Stimulated activated CD4-positive, alpha-beta T cell treated with anti-CD3 and anti-CD28 coated beads, Interleukin-4, amount 100 ng/mL, for 4 hours (primary cell): ENCODE data around the gene SERPINB12.
A peak's percentile ranks its signal among the peaks of the same experiment; 100 is the strongest.

Experiments
- DNase-seq, 2 experiments: peaks; one replicate each; pipeline ENCODE4 v3.0.0-alpha.2; 2020

SERPINB12 gene, protein sequence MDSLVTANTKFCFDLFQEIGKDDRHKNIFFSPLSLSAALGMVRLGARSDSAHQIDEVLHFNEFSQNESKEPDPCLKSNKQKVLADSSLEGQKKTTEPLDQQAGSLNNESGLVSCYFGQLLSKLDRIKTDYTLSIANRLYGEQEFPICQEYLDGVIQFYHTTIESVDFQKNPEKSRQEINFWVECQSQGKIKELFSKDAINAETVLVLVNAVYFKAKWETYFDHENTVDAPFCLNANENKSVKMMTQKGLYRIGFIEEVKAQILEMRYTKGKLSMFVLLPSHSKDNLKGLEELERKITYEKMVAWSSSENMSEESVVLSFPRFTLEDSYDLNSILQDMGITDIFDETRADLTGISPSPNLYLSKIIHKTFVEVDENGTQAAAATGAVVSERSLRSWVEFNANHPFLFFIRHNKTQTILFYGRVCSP

DNA sequence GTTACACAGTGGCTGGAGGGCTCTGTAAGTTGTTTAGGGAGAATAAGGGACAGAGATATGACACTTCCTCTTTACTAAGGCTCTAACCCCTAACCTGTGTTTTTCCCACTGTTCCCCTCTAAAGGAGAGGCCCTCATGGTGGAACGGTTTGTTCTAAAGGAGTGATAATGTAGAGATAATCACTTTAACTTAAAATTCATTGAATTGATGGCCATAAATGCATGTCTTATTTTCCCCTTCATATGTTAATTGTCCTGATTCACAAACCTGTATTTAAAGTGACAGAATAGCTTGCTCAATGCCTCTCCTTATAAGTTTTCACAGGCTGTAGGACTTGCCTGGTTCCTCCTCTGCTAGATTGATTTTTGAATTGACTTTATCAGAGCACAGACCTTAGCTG is at the start of gene SERPINB12:
Gene SERPINB12 (plus strand): TSS at position 301 of the 400 bp plus-strand sequence. CDS start 13,791 bp downstream, outside the sequence.
- DNase-seq = no peak

DNA sequence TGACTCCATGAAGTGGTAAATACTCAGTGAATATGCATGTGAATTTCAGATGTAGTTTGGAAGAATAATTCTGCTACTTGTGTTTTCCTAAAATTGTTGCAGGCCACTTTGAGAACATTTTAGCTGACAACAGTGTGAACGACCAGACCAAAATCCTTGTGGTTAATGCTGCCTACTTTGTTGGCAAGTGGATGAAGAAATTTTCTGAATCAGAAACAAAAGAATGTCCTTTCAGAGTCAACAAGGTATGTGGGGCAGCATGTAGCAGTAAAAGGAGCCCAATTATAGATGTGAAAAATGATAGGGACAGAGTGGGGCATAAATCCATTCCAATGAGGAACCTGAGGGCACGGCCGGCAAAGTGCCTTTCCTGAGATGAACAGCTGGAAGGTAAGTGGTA is 49.3 kb upstream of the SERPINB12 start:
- no peak for DNase-seq

DNA sequence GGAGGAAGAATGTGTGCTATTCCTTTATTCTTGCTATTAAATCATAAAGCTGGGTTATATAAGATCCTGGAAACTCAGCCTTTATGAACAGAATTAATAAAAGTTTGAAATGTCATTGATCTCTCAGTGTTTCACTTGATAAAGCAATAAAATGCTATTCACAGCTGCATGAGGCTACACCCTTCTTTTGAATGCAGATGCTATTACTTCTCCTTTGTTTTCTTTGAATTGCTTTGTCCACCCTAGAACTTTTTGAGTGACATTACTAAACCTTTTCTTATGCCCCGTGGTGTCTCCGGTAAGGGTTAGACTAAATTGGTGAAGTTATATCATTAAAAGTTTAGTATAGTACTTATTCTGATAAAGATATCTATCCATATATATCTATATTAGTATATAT is 46.5 kb upstream of the SERPINB12 start:
- no peak for DNase-seq

DNA sequence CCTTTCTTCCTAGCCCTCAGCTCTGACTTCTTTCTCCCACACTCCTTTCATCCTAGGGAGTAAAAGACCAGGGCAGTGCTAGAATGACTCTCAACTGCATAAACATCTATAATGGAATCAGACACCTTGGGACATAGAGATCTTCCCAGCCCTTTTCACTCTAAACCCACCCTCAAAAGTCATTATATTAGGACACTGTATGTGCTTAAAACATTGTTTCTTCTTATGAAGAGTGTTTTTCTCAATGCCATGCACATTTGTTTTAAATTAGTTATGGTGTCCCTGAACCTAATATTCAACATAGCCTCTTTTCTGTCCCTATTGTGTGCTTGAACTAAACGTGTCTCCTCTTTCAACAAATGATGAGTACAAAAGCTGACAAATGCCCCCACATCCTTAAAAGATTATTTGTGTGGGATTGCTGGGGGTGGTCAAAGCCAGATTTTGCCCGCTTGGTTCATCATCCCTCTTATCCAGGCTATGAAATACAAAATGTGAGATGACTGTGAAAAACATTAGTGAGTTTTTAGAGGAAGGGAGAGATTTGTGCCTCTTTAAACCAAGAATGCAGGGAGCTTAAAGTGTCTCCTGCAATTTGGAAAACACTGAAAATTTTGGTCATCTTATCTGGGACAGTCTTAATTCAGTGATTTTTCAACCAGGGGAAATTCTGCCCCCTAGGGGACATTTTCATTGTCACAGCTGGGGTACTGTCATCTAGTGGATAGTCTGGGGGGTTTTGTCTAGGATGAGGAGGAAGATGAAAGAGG is 36.4 kb upstream of the SERPINB12 start:
- no peak for DNase-seq

DNA sequence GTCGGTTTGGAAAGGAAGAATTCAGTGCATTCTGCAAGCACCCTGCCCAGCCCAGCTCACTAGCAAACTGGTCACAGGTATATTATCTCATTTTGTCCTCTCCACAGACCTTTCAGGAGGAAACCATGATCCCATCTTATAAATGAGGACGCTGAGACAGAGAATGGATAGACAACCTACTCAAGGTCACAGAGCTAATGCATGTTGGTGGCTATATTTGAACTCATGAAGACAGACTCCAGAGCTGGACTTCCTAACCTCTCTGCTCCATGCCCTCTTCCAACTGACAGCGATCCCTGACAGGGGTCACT is 35.9 kb upstream of the SERPINB12 start:
- no peak for DNase-seq

DNA sequence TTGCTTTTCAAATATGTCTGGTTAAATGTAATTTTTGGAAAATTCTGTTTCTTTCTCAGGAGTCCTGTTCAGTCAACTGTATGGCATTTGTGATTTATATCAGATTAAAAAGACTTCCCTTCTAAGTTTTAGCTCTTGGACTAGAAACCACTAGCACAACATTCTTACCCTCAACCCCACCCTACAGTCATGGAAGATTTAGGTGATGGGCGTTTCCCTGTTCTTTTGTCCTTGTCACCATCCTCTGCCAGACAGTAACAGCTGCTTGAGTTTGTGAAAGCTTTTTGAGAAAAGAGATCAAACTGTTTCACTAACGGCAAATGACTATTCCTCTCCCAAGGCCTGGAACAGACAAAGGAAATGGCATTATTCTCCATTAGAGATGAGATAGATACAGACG is 33.6 kb upstream of the SERPINB12 start:
- DNase-seq = no peak

DNA sequence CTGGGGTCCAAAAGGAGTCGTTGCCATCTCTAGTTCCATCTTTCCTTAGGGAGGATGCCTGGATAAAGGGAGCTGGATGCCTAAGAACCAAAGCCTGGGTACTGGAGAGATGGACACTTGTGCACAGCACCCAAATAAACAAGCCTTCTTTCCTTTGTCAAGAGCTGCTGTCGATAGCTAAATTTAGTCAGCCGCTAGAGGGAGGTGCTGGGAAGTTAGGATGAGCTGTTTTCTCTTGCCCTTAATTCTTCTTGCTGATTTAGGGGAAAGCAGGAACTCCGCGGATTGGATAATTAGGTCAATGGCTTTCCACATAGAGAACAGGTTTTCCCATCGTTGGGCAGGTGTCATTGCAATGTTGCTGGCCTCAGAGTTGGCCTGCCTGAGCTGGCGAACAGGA is 30.9 kb upstream of the SERPINB12 start:
- no peak for DNase-seq

DNA sequence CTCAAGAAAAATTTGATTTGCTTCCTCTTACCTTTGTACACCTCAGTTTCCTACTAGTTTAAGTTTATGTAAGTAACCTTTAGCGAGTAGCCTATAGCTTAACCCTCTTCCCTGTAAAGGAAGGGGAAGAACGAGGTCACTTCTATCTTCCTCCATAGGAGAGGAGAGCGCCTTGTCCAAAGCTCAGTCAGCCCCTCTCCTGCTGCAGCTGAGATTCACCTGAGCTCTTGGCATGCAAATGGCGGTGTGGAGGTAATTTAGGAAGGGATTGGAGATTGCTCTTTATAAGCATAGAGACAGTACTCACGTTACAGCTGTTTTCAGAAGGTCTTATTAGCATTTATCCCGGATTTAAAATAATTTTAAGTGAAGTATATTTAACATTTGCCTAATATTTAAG is 27.8 kb upstream of the SERPINB12 start:
- DNase-seq = no peak

DNA sequence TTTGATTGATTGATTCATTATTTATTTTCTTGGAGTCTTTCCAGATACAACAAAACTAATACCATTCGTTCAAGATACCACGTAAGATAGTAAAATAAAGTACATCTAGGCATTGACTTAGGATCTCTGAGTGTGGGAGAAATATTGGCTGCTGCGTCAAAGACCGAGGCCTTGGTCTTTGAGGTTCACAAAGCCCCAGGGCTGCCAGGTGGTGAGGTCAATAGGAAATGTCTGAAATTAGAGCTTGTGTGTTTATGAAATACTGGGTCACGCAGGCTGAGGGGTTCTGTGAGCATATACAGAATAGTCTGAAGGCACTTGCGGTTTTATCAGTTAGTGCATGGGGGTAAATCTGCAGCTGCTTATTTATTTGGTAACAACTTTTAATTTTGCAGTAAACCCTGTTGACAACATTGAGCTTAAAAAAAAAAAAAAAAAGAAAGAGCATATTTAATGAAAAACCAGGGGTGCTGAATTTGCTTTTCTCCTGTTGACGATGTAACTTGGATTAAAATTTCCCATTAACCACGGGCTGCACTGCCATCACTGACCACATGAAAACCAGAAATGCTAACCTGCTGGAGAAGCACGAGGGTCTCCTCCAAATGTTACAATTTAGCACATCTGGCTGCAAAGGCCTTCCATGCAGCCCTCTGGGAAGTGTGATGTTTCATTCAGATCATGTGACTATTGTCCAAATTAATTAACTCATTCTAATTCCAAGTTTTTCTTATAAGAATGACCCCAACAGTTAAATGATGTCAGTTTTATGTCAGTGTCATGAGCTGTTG is 27.1 kb upstream of the SERPINB12 start:
- DNase-seq = no peak

DNA sequence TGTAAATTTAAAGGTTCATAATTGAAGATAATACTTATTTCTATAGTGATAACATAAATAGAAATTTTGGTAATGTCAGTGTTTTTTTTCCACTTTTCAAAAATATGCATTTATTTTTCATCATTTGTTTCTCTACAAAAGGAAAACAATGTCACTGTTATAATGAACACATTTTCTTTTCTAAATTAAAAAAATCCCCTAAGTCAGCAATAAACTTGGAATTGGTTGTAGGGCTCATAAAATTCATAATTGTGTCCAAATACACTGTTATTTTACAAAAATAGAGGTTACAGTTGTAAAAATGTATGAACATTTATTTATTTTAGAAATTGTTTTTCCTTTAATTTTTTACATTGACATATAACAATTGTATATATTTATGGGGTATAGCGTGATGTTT is 26.4 kb upstream of the SERPINB12 start:
- DNase-seq = no peak

DNA sequence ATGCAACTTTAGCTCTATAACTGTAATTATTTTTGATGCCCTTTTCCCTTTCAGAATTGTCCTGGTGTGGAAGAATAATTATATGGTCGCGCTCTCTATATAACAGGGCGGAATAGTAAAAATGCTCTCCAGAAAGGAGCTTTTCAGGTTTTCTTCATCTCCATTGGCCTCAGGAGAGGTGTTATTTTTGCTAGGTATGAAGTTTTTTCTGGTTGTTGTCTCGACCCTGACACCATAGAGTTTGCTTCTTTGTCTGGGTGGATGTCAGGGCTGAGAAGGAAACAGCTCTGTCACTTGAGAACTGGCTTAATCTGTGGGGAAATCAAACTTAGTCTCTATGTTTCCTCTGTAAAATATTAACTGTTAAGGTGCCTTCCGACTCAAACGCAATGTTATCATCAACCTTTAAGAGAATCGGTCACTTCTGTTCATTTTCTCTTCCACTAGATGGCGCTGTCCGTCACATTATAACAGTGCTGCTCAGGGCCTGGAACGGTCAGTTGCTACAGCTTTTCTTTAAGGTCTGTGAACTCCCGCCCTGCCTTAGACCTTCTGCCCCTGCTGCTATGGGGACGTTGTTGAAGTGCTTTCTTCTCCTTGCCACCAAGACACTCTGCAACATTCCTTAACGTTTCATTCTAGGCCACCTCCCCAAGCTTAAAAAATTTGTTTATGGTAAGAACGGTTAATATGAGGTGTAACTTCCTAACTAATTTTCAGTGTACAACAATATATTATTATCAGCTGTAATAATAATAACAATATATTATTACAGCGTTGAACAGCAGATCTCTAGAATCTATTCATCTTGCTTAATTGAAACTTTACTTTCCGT is 23.8 kb upstream of the SERPINB12 start:
- DNase-seq = peak; percentile 15 to 27

DNA sequence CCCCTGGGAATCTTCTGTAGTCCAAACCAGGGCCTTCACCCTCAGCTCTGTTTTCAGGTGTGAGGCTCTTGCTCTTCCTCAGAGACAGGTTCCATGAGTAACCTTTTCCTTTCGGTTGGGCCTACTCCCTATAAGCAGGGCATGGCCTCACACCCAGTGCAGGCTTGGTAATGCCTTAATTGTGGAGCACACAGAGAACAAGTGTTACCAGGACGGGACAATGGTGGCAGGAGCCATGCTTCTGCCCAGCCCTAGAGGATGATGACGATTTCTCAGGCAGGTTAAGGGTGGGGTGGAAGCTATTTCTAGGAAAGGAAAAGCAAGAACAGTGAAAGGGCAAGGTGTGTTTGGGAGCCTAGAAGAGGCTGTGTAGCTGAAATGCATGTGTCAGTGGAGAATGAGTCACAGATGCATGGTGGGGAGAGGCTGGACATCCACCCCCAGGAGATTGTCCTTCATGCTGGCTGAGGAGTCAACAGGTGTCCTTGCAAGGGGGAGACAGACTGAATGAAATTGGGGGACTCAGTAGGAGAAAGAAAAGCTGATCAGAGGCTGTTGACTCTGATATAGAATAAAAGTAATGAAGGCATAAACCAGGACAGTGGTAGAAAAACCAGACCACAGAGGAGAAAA is 22.0 kb upstream of the SERPINB12 start:
- DNase-seq = no peak

DNA sequence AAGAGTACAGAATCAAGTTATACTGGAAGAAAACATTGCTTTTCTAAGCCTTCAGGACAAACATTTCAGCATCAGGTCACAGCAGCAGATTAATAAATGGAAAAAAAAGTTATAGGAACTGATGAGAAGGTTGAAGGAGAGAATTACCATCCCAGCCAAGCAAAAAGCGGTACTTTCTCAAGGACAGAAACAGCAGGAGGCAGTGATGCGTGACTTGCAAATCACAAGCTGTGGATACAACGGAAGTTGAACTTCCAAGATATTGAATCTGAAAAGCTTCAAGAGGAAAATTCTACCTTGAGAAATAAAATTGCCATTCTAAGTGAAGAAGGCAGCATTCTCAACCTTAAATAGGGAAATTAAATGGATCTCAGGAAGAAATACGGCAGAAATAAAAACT is 18.5 kb upstream of the SERPINB12 start:
- no peak for DNase-seq

DNA sequence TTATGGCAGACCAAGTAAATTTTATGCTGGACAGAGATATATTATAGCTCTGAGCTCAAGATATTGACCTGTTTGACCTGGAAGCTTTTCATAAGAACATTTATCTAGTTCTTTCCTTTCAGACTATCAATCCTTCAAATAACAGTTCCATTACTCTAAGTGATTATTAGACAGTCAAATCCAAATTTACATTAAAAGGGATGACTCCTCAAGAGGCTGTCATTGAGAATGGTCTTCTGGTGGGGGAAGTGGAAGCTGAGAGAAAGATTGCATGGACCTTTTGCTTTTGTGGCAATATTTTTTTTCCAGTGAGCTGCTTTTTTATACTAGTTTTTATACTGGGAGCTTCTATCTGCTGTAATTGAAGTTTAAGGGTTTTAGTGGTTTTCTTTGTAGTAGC is 14.9 kb upstream of the SERPINB12 start:
- no peak for DNase-seq

DNA sequence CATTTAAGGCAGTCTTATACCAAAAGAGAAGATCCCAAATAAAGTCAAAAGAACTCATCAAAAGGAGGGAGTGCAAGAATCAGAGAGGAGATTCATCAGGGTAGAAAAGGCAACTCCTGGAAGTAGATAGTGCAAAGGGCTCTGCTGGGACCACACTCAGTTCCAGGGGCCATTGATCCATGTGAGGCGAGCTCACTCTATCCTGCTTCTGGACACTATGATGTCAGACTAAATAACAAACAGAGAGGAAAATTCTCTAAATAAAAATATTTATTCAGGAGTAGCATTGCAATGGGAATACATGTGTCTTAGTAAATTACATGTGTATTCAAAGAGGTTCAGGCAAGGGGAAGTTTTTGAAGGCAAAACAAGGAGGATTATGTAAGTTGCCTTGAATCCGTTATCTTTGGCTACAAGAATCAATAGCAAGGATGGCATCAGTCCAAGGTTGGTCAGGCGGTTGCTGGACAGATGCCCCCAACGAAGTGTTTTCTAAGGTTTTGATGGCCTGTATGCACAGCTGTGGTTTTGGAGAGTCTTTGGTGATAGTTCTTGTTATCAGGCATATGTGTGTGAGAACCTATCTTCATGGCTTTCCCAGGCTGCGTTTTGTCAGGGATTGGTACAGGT is 13.2 kb upstream of the SERPINB12 start:
- DNase-seq = no peak

DNA sequence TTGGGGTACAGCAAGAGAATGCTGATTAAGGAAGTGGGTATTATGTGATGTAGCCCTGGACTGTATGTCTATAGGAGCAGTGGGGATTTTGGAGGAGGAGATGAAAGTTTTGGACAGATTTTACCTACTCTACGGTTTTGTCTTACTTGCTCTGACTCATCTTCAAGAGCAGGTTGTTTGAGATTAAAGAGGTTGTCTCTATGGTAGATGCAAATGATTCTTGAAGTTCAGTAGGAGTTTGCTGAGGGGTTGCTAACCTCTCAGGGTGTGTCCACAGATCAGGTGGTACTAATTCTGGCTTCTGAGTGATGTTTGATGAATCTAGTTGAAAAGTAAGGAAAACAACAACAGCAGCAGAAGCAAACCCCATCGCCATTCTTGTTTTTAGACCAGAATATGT is 9.7 kb upstream of the SERPINB12 start:
- DNase-seq = no peak

DNA sequence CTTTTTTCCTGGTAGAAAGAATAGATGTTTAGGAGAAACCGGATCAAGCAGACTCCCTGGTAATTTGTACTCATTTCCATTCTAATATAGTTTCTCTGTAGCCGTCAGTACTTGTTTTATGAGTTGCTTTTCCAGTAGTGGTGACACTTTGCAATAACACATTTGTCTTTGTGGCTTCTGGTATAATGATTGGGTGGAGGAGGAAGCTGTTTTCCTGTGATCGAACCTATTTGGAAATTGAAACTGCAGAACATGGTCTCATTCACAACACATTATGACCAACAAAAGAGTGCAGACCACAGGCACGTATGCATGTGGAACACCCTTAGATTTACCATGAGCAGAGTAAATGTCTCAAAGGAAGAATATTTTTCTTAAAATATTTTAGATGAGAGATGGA is 7.6 kb upstream of the SERPINB12 start:
- DNase-seq = no peak

DNA sequence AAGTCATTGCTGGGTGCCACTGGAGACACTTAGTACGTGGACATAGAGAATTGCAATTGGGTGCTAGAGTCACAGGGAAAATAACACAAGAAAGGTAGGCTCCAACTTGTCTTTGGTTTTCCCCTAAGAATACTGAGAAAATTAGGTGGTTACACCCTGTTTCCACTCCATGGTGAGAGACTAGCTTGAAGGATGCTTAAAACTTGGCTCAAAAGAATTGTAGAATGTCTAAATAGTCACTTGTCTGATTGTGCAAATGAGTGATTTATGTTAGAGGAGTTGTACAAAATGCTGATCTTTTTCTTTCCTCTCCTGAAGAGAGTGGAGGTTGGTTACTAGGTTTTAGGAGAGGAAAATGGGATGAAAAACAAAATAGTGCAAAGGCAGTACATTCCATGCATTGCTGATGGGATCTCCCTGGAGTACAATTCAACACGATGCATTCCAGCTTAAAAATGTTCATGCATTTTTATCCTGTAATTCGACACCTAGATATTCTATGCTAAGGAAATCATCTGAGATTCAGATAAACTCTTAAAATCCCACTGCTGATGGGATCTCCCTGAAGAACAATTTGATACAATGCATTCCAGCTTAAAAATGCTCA is 2.2 kb upstream of the SERPINB12 start:
- no peak for DNase-seq

DNA sequence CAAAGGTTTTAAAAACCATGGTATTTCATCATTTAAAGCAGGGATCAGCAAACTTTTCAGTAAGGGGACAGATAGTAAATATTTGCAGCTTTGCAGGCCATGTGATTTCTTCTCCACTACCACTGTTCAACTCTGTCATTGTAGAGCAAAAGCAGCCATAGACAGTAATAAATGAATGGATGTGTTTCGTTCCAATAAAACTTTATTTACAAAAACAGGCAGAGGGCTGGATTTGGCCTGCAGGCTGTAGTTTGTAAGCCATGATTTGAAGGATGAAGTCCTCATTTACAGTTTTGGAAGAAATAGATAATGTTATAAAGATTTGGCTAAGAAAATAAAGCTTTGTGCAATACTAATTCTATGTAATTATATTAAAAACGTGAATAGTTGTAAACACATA is 1.8 kb downstream of the SERPINB12 start:
- DNase-seq = no peak

DNA sequence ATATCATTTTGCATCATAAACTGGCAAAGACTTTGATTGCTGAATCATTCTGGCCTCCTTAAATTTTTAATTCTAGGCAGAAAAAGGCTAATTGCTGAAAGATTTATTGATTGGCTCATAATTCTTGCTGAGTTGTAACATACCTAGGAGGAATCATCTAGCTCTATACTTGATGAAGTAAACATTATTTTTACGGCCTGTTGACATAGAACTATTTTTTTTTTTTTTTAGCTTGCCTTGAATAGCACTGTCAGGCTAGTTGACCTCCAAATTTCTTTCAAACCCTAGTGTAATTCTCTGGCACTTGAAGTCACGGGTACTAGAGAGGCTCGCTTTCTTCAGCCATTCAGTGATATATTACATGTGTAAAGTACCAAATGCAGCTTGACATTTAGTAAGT is 2.8 kb downstream of the SERPINB12 start:
- DNase-seq = no peak

DNA sequence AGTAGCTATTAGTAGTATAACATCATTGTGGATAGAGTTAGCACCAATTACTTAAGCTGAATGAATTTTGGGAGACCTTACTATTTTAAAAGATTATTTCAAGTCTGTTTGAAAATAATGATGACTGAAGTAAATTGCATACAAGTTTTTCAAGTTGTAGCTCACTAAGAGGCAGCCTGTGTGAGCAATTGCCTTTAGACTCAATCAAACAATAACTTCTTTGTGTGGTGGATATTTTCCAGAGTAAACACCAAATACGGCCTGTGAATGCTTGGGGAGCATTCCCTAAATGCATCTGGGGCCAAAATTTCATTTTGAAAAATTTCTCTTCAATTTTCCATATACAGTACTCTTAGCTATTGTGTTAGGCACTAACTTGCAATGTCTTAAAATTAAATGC is 7.9 kb downstream of the SERPINB12 start:
- DNase-seq = no peak
